Measurements from ENCODE around the gene TET2. TPM values are rescaled to one million over a fixed set of nuclear protein-coding genes. Genes with fewer than 3 reads are reported as not detected.

TET2 gene
- total RNA-seq, 2 donors from 2014 or later: 12.0 to 15.5 TPM

DNA sequence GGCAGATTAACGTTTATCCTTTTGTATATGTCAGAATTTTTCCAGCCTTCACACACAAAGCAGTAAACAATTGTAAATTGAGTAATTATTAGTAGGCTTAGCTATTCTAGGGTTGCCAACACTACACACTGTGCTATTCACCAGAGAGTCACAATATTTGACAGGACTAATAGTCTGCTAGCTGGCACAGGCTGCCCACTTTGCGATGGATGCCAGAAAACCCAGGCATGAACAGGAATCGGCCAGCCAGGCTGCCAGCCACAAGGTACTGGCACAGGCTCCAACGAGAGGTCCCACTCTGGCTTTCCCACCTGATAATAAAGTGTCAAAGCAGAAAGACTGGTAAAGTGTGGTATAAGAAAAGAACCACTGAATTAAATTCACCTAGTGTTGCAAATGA, 94.8 kb downstream of the TET2 start:
- Mint-ChIP-seq H3K4me1 (no peaks in the 10 kb centered on the region), H3K4me3 (no peak overlapping the region), H3K9me3 (no peaks in the 10 kb centered on the region), H3K27me3 (ENCODE audit: insufficient read depth) (no peaks in the 10 kb centered on the region), H3K27ac (no peak overlapping the region), H3K36me3 (ENCODE audit: low read depth) (peaks cover 3% of the 10 kb centered on the region)
- Histone ChIP-seq H3K4me3 (ENCODE audit: low read length) (no peak overlapping the region), H3K27ac (ENCODE audit: low read depth, low read length) (no peak overlapping the region), H3K9me3 (ENCODE audit: control insufficient read depth, low read length) (no peaks in the 10 kb centered on the region), H3K36me3 (ENCODE audit: control insufficient read depth, insufficient read depth, low read length) (no peaks in the 10 kb centered on the region), H3K27me3 (ENCODE audit: control insufficient read depth, insufficient read depth, low read length, poor library complexity, severe bottlenecking) (no peaks in the 10 kb centered on the region), H3K4me1 (ENCODE audit: control insufficient read depth, insufficient read depth, low read length) (no peaks in the 10 kb centered on the region), H3K9ac (ENCODE audit: extremely low read depth, low read length, poor library complexity, severe bottlenecking) (no peak overlapping the region)
- DNase-seq: no peak
- WGBS, 2 experiments (ENCODE audit: insufficient coverage in 1 of 2, insufficient read length in 1 of 2): 92% methylated on average over 4 of the region's 4 CpGs; no CpG with 5 or more reads in 1 of the 2 experiments
- TF ChIP-seq, protein P1, sequence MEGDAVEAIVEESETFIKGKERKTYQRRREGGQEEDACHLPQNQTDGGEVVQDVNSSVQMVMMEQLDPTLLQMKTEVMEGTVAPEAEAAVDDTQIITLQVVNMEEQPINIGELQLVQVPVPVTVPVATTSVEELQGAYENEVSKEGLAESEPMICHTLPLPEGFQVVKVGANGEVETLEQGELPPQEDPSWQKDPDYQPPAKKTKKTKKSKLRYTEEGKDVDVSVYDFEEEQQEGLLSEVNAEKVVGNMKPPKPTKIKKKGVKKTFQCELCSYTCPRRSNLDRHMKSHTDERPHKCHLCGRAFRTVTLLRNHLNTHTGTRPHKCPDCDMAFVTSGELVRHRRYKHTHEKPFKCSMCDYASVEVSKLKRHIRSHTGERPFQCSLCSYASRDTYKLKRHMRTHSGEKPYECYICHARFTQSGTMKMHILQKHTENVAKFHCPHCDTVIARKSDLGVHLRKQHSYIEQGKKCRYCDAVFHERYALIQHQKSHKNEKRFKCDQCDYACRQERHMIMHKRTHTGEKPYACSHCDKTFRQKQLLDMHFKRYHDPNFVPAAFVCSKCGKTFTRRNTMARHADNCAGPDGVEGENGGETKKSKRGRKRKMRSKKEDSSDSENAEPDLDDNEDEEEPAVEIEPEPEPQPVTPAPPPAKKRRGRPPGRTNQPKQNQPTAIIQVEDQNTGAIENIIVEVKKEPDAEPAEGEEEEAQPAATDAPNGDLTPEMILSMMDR (conservative IDR thresholded peaks at IDR 0.05): no peak

DNA sequence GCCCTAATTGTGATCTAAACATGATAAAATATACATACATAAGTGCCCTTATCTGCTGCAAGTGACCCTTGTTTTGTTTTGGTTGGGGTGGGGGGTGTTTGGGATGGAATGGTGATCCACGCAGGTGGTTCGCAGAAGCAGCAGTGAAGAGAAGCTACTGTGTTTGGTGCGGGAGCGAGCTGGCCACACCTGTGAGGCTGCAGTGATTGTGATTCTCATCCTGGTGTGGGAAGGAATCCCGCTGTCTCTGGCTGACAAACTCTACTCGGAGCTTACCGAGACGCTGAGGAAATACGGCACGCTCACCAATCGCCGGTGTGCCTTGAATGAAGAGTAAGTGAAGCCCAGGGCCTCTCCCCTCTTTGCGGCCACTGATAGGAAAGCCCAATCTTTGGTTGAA, 96.8 kb downstream of the TET2 start:
- Mint-ChIP-seq H3K27ac (no peak overlapping the region), H3K27me3 (ENCODE audit: insufficient read depth) (no peaks in the 10 kb centered on the region)

DNA sequence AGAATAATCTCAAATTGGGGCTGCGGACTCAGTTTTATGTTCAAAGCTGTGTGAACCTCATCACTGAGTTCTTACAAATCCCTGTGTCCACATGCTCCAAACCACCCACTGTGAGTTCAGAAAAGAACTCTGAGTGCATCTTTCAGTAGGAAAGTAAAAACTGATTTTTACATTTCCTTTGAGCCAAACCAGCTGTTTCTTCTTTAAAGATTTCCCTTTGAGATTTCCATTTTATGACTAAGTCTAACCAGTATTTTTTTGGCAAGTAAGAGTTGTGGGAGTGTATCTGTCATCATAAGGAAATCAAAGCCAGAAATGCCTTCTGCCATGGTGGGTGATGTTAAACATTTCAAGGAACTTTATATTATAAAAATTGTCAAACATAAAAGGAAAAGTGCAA, 100.0 kb downstream of the TET2 start:
- H3K27ac Mint-ChIP-seq: no peak overlapping the region
- H3K27ac ChIP-seq (ENCODE audit: low read depth, low read length): no peak overlapping the region

More for the DNA sequence above, 96.8 kb downstream of the TET2 start:
- Histone ChIP-seq H3K27me3 (ENCODE audit: control insufficient read depth, insufficient read depth, low read length, poor library complexity, severe bottlenecking) (no peaks in the 10 kb centered on the region), H3K9ac (ENCODE audit: extremely low read depth, low read length, poor library complexity, severe bottlenecking) (no peak overlapping the region), H3K27ac (ENCODE audit: low read depth, low read length) (no peak overlapping the region), H3K4me3 (ENCODE audit: low read length) (no peak overlapping the region), H3K4me1 (ENCODE audit: control insufficient read depth, insufficient read depth, low read length) (no peaks in the 10 kb centered on the region), H3K36me3 (ENCODE audit: control insufficient read depth, insufficient read depth, low read length) (no peaks in the 10 kb centered on the region), H3K9me3 (ENCODE audit: control insufficient read depth, low read length) (no peaks in the 10 kb centered on the region)
- Mint-ChIP-seq H3K9me3 (no peaks in the 10 kb centered on the region), H3K36me3 (ENCODE audit: low read depth) (no peaks in the 10 kb centered on the region), H3K4me1 (no peaks in the 10 kb centered on the region), H3K4me3 (no peak overlapping the region)
- TF ChIP-seq, protein P1 (conservative IDR thresholded peaks at IDR 0.05): no peak
- WGBS, 2 experiments (ENCODE audit: insufficient coverage in 1 of 2, insufficient read length in 1 of 2): 91 to 95% methylated on average over 12 to 13 of the region's 13 CpGs
- no peak for DNase-seq

More for the DNA sequence above, 100.0 kb downstream of the TET2 start:
- Mint-ChIP-seq H3K27me3 (ENCODE audit: insufficient read depth) (no peaks in the 10 kb centered on the region), H3K4me3 (no peak overlapping the region), H3K4me1 (no peaks in the 10 kb centered on the region), H3K9me3 (no peaks in the 10 kb centered on the region), H3K36me3 (ENCODE audit: low read depth) (no peaks in the 10 kb centered on the region)
- no peaks in the 10 kb centered on the region for H3K36me3 ChIP-seq (ENCODE audit: control insufficient read depth, insufficient read depth, low read length)
- H3K9ac ChIP-seq (ENCODE audit: extremely low read depth, low read length, poor library complexity, severe bottlenecking): no peak overlapping the region
- TF ChIP-seq, protein P1 (conservative IDR thresholded peaks at IDR 0.05): no peak
- H3K4me3 ChIP-seq (ENCODE audit: low read length): no peak overlapping the region
- H3K9me3 ChIP-seq (ENCODE audit: control insufficient read depth, low read length): no peaks in the 10 kb centered on the region
- WGBS, 2 experiments (ENCODE audit: insufficient coverage in 1 of 2, insufficient read length in 1 of 2): 90 to 100% methylated on average over 1 of the region's 1 CpG
- no peaks in the 10 kb centered on the region for H3K27me3 ChIP-seq (ENCODE audit: control insufficient read depth, insufficient read depth, low read length, poor library complexity, severe bottlenecking)
- DNase-seq: no peak
- H3K4me1 ChIP-seq (ENCODE audit: control insufficient read depth, insufficient read depth, low read length): no peaks in the 10 kb centered on the region

Measured in endodermal cell (in vitro differentiated cells).